HG03432 (cell line): ENCODE data around the gene CLEC3B.
"Not testable (repeated sequence)": the region's sequence is repeated elsewhere in the genome, so short reads cannot be mapped to it uniquely, and the experiment has no call there.

Experiments used
- ATAC-seq: cut with Tn5 transposase; IDR thresholded peaks from one replicate; pipeline ENCODE4 v1.9.1; 2021; ENCODE audit warnings: mild to moderate bottlenecking, moderate library complexity; ENCODE audit not compliant: unreplicated experiment

The CLEC3B gene, protein sequence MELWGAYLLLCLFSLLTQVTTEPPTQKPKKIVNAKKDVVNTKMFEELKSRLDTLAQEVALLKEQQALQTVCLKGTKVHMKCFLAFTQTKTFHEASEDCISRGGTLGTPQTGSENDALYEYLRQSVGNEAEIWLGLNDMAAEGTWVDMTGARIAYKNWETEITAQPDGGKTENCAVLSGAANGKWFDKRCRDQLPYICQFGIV

DNA sequence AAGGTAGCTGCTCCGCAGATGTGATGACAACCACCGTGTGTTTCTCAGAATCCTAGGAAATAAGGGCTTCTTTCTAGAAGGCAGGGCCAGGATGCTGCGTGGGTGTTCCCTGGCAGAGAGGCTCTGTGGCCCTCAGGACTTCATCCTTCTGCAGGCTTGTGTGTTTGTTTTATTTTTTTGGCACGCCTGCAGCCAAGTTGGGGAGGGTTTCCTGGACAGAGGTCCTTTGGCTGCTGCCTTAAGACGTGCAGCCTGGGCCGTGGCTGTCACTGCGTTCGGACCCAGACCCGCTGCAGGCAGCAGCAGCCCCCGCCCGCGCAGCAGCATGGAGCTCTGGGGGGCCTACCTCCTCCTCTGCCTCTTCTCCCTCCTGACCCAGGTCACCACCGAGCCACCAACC is at the start of gene CLEC3B:
Gene CLEC3B (plus strand): TSS at position 266 of the 400 bp plus-strand sequence. CDS start 60 bp downstream, at position 326.
- no peak for ATAC-seq

DNA sequence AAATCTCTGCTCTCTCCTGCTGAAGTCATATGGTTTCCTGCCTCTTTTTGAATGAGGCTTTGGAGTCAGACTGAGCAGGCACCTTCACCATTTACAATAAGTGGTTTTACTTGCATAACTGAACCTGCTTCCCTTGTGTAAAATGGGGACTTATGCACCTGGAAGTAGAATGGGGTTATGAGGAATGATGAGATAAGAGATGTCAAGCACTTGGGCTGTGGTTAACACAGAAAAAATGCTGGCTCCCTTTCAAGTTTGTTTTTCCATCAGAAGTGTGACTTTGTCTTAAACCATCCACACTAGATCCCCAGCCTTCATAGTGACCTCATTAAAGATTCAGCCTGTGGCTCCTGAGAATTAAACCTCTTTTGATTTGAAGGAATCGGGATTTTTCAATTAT is 44.9 kb upstream of the CLEC3B start:
- ATAC-seq: no peak

DNA sequence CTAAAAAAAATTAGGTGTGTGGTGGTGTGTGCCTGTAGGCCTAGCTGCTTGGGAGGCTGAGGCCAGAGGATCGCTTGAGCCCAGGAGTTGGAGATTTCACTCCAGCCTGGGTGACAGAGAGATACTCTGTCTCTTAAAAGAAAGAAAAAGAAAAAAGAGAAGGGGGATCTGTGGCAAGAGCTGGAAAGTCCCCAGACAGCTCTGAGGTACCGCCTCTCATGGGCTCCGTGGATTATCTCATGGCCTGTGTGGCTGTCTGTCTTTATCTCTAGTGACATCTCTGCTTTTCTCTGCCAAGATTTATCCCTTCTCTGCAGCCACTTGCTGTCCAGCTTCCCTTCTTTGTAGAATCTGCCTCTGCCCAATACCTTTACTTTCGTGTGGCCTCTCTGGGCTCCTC is 44.4 kb upstream of the CLEC3B start:
- peak; percentile 54 for ATAC-seq

DNA sequence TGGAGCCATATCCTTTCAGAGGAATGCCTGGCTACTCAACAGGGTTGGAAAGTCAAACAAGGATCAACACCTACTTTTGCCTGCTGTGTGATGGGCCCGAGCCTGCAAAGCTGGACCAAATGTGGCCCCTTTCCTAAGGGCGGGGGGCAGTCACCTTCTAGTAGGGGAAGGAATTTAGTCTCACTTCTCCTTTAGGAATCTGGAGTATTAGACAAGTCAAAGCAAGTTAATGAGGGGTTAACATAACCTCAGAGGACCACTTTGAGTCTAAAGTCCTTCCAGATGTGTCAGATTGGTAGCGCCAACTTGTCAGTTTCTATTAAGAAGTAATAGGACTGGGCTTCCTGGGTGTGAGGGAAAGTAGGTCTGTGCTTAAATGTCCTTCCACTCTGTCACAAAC is 43.3 kb upstream of the CLEC3B start:
- ATAC-seq: no peak

DNA sequence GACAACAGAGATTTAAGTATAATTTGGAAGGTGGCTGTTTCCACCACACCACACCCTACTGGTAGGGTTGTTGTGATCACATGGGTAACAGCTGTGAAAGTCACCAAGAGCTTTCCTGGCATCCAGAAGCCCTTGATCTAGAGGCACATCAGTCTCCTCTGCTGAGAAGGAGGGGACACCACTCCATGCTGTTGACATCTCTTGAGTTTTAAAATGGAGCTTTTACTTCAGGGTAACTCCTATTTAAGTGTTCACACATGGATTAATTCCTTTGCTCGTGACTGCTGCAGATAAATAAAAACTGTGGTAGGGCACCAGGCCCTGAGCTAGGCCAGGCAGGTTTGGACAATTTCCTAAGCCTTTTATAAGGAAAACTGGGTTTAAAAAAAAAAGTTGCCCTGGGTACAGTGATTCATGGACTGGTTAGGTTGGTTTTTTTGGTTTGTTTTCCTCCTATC is 42.6 kb upstream of the CLEC3B start:
- no peak for ATAC-seq

DNA sequence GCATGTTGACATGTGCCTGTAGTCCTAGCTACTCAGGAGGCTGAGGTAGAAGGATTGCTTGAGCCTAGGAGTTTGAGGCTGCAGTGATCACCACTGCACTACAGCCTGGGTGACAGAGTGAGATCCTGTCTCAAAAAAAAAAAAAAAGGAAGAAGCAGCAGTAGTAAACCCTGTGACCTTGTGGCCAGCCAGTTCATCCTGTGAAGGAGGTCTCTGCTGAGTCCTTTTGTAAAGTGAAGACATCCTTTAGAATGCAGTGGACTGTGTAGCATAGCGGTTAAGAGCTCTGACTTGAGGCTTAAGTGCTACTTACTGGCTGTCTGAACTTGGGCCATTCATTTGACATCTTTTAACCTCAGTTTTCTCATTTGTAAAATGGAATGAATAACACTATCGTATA is 41.8 kb upstream of the CLEC3B start:
- ATAC-seq: no peak

DNA sequence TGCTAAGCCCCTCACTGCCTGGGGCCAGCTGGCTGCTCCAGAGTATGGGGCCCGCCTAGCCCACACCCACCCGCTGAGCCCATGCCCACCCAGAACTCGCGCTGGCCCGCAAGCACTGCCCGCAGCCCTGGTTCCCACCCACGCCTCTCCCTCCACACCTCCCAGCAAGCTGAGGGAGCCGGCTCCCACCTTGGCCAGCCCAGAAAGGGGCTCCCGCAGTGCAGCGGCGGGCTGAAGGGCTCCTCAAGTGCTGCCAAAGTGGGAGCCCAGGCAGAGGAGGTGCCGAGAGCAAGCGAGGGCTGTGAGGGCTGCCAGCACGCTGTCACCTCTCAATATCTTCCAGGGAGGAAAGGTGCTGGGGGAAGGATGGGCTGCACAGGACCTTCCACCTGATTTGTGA is 39.8 kb upstream of the CLEC3B start:
- not testable (repeated sequence) for ATAC-seq

DNA sequence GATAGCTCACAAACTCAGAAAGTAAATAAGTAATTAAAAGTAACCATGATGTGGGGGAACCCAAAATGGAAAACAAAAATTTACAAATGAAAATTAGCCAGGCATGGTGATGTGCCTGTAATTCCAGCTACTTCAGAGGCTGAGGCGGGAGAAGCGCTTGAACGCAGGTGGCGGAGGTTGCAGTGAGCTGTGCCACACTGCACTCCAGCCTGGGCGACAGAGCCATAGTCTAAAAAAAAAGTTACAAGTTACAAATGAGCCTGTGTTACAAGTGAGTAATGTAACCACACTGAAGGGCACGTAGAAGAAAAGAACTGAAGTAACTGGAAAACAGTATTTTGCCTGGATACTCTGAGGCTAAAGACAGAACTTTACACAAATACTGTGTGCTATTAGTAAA is 38.8 kb upstream of the CLEC3B start:
- no peak for ATAC-seq

DNA sequence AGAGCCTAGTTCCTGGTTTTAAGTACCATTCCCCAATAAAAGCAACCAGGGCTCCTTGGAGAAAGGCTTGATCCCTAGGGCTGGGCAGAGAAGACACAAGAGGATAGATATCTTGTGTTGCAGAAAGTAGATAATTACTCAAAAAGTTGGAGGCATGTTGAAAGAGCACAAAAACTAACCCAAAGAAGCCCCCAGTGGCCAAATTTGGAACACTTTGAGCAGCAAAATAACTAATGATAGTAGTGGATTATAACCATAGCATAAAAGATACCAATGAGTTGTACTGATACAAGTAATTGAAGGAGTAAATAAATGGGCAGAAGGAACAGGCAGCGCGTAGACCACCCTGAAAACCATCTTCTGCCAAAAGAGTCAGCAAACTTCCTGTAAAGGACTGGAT is 38.0 kb upstream of the CLEC3B start:
- no peak for ATAC-seq

DNA sequence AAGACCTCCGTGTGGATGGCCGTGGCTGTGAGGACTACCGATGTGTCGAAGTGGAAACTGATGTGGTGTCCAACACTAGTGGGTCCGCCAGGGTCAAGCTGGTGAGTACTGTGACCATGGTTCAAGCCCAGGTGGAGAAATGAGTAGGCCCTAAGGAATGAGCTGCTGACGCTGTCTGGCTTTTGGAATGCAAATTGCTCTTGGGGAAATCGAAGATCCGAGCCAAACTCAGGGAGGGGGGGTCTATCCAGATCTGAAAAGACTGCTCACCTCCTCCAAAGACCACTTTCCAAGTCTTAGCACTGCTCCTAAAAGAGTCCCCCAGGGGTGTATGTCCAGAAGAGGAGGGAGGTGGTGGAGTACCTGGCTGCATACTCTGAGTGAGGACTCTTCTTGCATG is 37.0 kb upstream of the CLEC3B start:
- ATAC-seq: no peak

DNA sequence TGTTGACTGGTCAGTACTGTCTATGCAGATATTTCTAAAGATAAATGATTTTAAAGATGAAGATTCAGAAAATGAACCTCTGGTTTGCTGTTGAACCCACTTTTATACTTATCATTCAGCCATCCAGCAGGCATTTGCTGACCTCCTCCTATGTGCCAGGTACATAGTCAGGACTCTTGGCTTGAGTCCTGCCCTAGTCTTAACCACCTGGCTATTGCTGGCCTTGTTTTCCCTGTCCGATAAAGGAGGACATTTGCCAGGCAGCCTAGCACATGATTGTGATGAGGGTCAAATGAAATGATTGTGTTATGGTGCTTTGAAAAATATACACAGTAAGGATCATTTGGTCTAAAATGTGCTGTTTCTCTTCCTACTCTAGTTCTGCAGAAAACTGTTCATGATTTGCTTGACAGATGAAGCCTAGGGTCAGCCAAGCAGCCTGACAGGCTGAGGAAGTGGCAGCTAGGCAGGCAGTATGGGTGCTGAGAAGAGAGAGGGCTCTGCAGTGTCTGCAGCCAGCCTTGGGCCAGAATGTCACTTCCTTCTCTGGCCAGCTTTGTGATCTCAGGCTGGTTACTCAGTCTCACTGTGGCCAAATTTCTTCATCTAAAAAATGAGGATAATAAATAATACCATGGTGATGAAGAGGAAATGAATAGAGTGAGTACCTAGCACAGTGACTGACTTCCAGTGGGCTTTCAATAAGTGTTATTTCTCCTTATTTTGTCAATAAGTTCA is 36.3 kb upstream of the CLEC3B start:
- no peak for ATAC-seq

DNA sequence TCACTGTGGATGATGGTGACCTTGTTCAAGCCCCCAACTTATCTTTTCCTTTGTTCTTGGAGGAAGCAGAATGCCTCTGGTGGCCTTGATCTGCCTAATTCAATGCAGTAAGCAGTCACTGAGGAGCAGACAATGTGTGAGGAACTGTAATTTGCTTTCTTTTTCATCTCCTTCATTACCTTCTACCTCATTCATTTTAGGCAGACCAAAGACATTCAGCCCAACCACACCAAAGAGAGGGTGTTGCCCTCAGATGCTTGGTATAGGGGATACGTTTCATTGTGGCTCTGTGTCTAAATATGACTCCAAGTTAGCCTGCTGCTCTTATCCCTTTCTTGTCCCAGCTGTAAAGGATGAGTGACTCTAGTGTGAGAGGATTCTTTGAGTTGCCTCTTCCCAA is 34.8 kb upstream of the CLEC3B start:
- ATAC-seq: no peak

DNA sequence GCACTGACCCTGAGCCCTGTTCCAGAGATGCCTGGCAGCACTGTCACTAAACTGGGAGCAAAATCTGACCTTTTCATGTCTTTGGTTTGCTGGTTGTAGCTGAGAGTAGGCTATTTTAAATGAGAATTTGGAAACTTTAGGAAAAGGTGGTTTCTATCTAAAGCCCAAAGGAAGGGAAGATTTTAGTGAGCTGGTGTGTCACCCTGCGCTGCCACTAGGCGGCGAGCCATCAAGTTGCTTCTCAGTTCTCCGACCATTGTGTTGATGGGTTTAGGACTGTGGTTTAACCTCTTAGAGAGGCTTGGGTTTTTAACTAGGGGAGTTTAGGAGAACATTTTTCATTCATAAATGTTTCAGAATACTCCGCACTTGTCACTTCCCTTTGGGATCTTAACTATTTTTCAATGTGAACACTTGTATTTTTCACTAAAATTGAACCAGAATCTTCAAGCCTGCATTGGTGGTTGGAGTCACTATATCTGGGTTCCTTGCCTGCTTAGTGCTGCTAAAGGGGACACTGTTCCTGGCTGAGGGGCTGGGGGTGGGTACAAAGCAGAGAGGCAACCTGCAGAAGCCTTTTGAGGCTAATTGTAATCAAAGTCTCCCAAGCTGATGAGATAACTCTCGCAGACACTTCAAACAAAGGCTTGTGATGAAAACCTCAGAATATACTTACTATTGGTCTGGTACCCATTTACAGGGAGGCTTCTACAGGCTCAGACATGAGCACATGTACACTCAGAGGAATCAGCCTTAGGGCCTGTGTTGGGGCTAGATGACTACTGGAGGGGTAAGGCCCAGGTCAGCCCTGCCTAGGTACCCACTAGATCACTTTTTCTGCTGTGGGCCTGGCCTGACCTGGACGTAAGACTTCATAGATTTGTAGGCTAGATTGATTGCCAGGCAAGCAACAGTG is 33.3 kb upstream of the CLEC3B start:
- no peak for ATAC-seq

DNA sequence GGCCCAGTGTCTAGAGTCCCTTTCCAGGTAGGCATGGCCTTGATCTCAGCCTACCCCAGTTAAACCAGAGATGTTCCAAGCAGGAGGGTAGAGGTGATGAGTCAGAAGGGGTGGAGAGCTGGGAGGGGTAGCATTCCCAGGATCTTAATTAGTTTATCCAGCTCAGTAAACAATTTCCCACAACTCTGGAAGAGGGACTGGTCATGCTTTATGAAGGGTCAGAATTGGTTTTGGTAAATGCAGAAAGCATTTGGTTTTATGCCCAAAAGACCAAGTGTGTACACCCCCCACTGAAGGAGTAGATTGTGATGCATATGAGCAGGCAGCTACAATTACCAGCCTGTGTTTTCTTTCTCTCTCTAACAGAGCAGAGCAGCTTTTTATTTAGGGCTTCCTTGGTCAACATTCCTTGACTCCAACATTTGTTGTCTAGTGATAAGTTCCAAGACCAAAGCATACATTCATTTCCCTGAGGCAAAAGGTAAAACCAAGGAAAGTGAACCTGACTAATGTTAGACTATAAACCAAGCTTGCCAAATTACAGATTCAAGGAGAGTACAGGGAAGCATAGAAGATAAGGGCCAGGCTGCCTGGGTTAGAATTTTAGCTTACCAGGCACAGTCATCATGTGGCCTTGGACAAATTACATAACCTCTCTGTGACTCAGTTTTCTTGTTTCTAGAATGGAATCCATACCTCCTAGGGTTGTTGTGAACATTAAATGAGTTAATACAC is 32.5 kb upstream of the CLEC3B start:
- ATAC-seq: no peak

DNA sequence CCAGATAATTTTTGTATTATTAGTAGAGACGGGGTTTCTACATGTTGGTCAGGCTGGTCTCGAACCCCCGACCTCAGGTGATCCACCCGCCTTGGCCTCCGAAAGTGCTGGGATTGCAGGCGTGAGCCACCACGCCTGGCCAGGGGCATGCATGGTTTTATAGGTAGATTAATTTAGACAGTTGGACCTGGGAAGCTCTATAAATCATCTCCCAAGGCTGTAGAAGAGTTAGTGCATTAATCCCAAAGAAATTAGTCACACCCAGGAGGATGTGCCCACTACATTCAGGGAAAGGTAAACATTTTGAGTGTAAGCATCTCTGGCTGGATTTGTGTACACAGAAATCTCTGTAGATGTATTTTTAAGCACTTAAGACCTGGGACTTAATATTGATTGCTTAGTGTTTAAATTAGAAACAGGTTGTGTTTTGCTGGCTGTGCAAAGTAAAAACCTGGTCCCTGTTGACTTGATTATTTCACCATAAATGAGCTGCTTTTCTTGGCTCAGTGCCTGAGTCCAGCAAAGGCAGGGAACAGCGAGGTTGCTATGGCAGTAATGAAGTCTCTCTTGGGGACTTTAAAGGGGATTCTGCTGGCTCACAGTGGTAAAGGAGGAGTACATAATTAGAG is 30.8 kb upstream of the CLEC3B start:
- ATAC-seq: no peak

DNA sequence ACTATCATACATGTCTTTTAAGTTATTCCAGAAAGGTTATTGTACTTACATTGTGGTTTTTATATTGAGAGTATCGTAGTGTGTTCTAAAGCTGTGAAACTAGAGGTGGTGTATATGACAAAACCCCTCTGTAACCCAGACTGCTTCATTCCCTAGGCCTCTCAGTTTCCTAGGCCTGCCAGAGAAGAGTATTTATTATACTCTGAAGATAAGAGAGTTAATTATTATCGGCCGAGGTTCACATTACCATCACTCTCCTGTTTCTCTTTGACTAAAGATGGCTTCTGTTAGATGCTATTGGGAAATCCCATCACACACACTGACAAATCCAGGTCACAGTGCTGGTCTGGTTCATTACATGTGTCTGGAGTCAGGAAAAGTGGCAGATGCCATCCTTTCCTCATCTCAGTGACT is 29.5 kb upstream of the CLEC3B start:
- ATAC-seq: peak; percentile 66

DNA sequence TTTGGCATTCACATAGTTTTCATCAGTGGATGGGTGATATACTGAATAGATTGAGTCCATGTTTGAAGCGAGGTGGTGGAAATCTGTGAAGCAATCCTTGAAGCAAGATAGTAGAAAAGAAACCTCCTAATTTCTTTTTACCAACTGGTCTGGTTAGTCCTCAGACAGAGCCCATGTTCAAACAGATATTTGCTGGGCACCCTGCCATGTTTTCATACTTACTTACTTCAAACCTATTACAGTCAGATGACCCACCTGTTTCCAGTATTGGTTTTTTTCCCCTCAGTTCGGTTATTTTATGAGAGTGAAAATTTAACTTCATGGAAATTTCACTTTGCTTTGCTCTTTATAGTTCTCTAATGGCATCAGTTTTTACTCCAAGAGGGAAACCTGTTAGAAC is 26.3 kb upstream of the CLEC3B start:
- ATAC-seq: no peak

DNA sequence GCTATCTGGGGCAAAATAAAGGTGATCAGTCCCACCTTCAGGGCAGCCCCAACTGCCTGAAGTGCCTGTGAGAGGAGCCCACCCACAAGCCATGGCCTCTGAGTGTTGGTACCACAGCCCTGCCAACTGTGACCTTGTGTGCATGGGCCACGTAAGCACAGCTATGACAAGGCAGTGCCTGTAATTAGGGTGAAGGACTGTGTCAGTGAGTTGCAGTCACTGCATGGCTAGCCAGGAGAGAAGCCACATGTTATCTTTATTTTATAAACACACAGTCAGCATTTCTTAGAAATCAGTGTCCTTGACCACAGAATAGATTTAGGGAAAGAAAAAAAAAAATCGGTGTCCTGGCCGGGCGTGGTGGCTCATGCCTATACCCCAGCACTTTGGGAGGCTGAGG is 25.3 kb upstream of the CLEC3B start:
- ATAC-seq: no peak

DNA sequence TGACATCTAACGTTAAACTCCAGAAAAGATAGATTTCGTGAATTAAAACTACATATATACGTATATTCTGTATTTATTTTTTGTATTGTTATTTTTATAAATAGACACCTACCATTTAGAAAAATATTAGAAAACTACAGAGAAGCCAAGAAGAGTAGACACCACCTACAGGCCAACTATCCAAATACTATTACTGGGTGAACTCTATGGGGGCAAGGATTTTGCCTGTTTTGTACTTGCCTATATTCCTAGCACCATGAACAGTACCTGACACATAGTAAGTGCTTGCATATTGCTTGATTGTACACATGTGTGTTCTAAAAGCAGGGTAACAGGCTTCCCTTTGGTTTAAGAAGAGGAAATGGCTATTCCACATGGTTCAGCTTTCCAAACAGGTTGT is 24.4 kb upstream of the CLEC3B start:
- no peak for ATAC-seq

DNA sequence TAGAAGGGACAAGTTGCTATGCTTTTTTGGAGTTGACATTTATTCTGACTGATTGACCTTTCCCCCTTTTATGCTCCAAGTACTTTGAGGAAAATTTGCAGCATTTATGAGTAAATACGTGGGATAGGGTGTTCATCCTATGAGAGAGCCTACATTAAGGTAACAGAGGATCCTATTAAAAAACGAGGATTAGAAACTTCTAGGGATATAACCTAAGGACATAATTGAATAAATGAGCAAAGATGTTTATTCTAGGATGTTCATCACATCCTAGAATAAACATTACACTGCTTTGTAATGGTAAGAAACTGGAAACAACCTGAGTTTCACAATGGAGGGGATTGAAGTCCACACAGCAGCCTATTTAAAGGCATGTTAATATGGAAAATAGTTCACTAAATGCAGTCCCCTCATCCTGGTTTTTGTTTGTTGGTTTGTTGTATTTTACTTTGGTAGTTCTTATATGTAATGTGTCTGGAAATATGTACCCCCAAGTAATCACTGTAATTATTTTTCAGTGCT is 23.9 kb upstream of the CLEC3B start:
- ATAC-seq: no peak
